C4-2B (cell line): ENCODE measurements around the gene IFNA8.
"Not testable (repeated sequence)": the region's sequence is repeated elsewhere in the genome, so short reads cannot be mapped to it uniquely, and the experiment has no call there.

Experiments used
- ZFX ChIP-seq: fragments of 450-650 bp; IDR thresholded peaks from 2 replicates; pipeline ENCODE4 v1.6.1; 2017
- TF ChIP-seq, protein P1 (sequence below): fragments of 450-650 bp; conservative IDR thresholded peaks from 2 replicates; pipeline ENCODE4 v1.5.1; 2017; ENCODE audit warnings: mild to moderate bottlenecking

DNA sequence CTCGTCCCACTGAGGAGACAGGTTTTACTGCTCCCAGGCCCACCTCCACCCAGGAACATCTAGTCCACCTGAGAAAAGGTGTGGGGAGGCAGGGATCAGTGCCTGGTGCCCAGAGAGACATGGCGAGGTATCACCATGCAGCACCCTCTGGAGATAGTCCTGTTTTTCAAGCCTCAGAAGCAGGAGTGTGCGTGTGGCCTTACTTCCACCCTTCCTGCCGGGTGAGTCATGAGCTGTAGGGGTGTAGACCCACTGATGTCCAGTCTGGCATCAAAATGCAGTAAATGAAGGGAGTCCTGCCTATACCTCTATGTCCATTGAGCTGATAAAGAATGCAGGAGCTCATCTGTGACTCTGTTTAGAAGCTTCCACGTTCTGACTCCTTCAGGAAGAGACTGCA is 40.4 kb downstream of the IFNA8 start:
- TF ChIP-seq, protein P1, sequence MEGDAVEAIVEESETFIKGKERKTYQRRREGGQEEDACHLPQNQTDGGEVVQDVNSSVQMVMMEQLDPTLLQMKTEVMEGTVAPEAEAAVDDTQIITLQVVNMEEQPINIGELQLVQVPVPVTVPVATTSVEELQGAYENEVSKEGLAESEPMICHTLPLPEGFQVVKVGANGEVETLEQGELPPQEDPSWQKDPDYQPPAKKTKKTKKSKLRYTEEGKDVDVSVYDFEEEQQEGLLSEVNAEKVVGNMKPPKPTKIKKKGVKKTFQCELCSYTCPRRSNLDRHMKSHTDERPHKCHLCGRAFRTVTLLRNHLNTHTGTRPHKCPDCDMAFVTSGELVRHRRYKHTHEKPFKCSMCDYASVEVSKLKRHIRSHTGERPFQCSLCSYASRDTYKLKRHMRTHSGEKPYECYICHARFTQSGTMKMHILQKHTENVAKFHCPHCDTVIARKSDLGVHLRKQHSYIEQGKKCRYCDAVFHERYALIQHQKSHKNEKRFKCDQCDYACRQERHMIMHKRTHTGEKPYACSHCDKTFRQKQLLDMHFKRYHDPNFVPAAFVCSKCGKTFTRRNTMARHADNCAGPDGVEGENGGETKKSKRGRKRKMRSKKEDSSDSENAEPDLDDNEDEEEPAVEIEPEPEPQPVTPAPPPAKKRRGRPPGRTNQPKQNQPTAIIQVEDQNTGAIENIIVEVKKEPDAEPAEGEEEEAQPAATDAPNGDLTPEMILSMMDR = not testable (repeated sequence)
- TF ChIP-seq ZFX = not testable (repeated sequence)
